Right cardiac atrium (tissue), 5 donors: Measurements from ENCODE around the gene ITGAX. TPM values are rescaled to one million over a fixed set of nuclear protein-coding genes. Genes with fewer than 3 reads are reported as not detected.

Source experiments
- ATAC-seq, 2 donors: fragments of 200-7000 bp; cut with Tn5 transposase; one replicate each; pipeline versions ENCODE4 v1.8.0 to v1.9.1; 2020; ENCODE audit warnings: moderate library complexity in 2 of 2, mild to moderate bottlenecking in 1 of 2
- DNase-seq, 3 donors: peaks; one replicate each; pipeline ENCODE4 v3.0.0-alpha.2; 2020
- H3K27ac ChIP-seq: one replicate; pipeline ENCODE4 v1.5.1; 2013; ENCODE audit warnings: mild to moderate bottlenecking, low read length, control low read depth, moderate library complexity
- H3K27me3 ChIP-seq: one replicate; pipeline ENCODE4 v1.6.1; 2013; ENCODE audit not compliant: control insufficient read depth, insufficient read depth
- H3K4me1 ChIP-seq: one replicate; pipeline ENCODE4 v1.6.1; 2013; ENCODE audit warnings: low read length; ENCODE audit not compliant: control insufficient read depth, insufficient read depth
- H3K4me3 ChIP-seq: one replicate; pipeline ENCODE4 v1.5.1; 2013; ENCODE audit warnings: low read length, control low read depth
- H3K9me3 ChIP-seq: one replicate; pipeline ENCODE4 v1.6.1; 2013; ENCODE audit warnings: low read length; ENCODE audit not compliant: control insufficient read depth
- WGBS: extraction: QIAGEN DNeasy Blood & Tissue Kit; methylation state at CpG from one replicate; pipeline ENCODE4 v1.1.7; 2013; 5-methylcytosine and 5-hydroxymethylcytosine counted together
- intact Hi-C, 4 donors: fragments of 100-400 bp; cut with DNase I; formaldehyde crosslinking; loops; one replicate each; pipeline versions ENCODE4 v1.11.0 to v1.14.0; 2022 to 2023
- polyA plus RNA-seq: library from polyadenylated mRNA; stranded (reverse); fragments of 200-250 nt; gene quantifications from one replicate; pipeline ENCODE4 v1.2.3, GENCODE V29; 2013
- total RNA-seq, 4 donors: library from RNA; stranded (reverse); fragmentation: NEBNext Ultra II Directional; extraction: Animal tissue kit (Norgen Biotek cat#: 25700); gene quantifications; one replicate each; pipeline ENCODE4 v1.2.1, GENCODE V29; 2021
- donor health status: healthy with polysubstance abuse.
- donor health status: DM: no; HTN: yes; CAD: no.
- donor health status: DM: no; HTN: no; CAD: no.
- donor health status: DM: no; HTN: yes; CAD: no; lungs with severe emphysema.
- donor health status: DM: yes; HTN: yes; CAD: no.

ITGAX gene
- total and polyA plus RNA-seq, 5 donors, result 1.1 to 2.1 (median 1.8) TPM

DNA sequence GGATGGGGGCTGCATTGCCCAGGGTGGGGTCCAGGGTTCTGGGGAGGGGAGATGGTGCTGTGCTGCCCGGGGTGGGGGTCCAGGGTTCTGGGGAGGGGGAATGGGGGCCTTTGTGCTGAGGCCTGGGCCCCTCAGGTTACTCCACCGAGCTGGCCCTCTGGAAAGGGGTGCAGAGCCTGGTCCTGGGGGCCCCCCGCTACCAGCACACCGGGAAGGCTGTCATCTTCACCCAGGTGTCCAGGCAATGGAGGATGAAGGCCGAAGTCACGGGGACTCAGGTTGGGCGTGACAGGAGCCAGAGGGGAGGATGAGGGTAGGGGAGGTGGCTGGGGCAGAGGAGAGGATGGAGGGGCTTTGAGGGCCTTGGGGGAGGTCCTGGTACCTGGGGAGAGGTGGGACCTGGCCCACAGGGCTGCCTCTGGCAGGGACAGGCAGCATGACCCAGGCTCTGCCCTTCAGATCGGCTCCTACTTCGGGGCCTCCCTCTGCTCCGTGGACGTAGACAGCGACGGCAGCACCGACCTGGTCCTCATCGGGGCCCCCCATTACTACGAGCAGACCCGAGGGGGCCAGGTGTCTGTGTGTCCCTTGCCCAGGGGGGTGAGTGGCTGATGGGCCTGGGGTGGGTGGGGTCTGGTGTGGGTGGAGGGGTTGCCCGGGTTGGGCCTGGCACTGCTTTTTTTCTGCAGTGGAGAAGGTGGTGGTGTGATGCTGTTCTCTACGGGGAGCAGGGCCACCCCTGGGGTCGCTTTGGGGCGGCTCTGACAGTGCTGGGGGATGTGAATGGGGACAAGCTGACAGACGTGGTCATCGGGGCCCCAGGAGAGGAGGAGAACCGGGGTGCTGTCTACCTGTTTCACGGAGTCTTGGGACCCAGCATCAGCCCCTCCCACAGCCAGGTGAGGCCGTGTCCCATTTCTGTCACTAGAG, 7.8 kb downstream of the ITGAX start:
- no peak overlapping the region for H3K27ac ChIP-seq
- ATAC-seq (peak in 1 of 2 donors; percentile 40), DNase-seq (no peak)
- H3K4me1 ChIP-seq, result no peaks in the 10 kb centered on the region
- intact Hi-C loops, result no loop called here
- H3K4me3 ChIP-seq, result no peak overlapping the region
- WGBS, result 82% methylated on average over 26 of the region's 26 CpGs
- H3K27me3 ChIP-seq, result no peaks in the 10 kb centered on the region
- H3K9me3 ChIP-seq, result no peaks in the 10 kb centered on the region

DNA sequence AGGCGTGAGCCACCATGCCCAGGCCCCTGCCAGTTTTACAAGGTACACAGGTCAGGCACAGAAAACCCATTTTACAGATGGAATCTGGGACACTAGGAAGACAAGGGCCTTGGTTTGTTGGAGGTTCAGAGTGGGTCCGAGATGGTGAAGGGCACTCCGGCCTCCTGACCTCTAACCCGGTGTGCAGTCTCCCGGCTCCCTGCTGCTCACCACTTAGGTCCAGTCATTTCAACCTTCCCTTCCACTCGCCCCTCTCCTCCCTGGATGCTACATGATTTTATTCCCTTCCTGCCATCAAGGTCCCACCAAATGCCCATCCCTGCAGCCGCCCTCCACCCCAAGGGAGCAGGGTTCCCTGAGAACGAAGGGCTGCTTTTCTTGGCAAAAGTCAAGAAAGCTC, 8.7 kb downstream of the ITGAX start:
- H3K27ac ChIP-seq, result no peak overlapping the region
- intact Hi-C loops, result no loop called here
- ATAC-seq (no peak), DNase-seq (no peak)
- no peak overlapping the region for H3K4me3 ChIP-seq
- H3K27me3 ChIP-seq, result no peaks in the 10 kb centered on the region
- 86% methylated on average over 8 of the region's 8 CpGs for WGBS
- no peaks in the 10 kb centered on the region for H3K9me3 ChIP-seq
- H3K4me1 ChIP-seq, result no peaks in the 10 kb centered on the region

DNA sequence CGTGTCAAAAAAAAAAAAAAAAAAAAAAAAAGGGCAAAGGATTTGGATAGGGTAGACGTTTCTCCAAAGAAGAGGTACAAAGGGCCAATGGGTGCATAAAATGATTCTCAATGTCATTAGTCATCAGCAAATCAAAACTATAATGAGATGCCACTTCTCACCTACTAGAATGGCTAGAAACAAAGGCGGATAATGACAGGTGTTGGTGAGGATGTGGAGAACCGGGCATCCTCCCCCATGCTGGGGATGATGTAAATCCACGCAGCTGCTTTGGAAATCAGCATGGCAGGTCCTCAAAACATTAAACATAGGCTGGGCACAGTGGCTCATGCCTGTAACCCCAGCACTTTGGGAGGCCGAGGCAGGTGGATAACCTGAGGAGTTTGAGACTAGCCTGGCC, 9.4 kb downstream of the ITGAX start:
- Histone ChIP-seq H3K4me3 (no peak overlapping the region), H3K9me3 (no peaks in the 10 kb centered on the region), H3K4me1 (no peaks in the 10 kb centered on the region), H3K27me3 (no peaks in the 10 kb centered on the region), H3K27ac (no peak overlapping the region)
- ATAC-seq (no peak), DNase-seq (no peak)
- WGBS, result 78% methylated on average over 6 of the region's 6 CpGs
- intact Hi-C loops, result no loop called here

DNA sequence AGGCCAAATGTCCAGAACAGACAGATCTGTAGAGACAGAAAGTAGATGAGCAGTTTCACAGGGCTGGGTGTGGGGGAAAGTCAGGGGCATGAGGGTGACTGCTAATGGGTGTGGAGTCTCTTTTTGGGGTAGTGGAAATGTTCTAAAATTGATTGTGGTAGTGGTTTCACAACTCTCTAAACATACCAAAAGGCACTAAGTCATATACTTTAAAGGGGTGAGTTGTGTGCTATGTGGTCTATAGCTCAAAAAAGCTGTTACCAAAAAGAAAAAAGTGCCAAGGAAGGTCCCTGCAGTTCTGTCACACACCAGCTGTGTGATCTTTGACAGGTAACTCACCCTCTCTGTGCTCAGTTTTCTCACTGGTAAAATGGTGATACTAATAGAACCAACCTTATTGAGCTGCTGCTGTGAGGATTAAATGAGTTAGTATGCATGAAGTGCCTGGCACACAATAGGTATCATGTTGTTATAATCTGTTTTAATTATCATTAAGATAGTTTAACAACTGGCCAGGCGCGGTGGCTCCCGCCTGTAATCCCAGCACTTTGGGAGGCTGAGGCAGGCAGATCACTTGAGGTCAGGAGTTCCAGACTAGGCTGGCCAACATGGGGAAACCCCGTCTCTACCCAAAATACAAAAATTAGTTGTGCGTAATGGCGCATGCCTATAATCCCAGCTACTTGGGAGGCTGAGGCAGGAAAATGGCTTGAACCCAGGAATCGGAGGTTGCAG, 10.3 kb downstream of the ITGAX start:
- no peaks in the 10 kb centered on the region for H3K27me3 ChIP-seq
- no peak for ATAC-seq
- WGBS, result 87% methylated on average over 7 of the region's 7 CpGs
- intact Hi-C loops, result no loop called here
- H3K9me3 ChIP-seq, result no peaks in the 10 kb centered on the region
- DNase-seq, result no peak
- H3K27ac ChIP-seq, result no peak overlapping the region
- no peaks in the 10 kb centered on the region for H3K4me1 ChIP-seq
- no peak overlapping the region for H3K4me3 ChIP-seq

DNA sequence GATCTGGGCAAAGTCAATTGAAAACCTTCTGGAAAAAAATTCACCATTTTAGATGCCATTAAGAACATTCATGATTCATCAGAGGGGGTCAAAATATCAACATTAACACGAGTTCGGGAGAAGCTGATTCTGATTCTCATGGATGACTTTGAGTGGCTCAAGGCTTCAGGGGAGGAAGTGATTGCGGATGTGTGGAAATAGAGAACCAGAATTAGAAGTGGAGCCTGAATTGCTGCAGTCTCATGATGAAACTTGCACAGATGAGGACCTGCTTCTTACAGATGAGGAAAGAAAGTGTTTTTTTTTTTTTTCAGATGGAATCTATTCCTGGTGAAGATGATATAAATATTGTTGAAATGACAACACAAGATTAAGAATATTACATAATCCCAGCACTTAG, 12.9 kb downstream of the ITGAX start:
- DNase-seq (no peak), ATAC-seq (no peak)
- no peaks in the 10 kb centered on the region for H3K27me3 ChIP-seq
- no peak overlapping the region for H3K4me3 ChIP-seq
- H3K4me1 ChIP-seq, result no peaks in the 10 kb centered on the region
- 79% methylated on average over 3 of the region's 3 CpGs for WGBS
- intact Hi-C loops, result no loop called here
- no peak overlapping the region for H3K27ac ChIP-seq
- H3K9me3 ChIP-seq, result no peaks in the 10 kb centered on the region

DNA sequence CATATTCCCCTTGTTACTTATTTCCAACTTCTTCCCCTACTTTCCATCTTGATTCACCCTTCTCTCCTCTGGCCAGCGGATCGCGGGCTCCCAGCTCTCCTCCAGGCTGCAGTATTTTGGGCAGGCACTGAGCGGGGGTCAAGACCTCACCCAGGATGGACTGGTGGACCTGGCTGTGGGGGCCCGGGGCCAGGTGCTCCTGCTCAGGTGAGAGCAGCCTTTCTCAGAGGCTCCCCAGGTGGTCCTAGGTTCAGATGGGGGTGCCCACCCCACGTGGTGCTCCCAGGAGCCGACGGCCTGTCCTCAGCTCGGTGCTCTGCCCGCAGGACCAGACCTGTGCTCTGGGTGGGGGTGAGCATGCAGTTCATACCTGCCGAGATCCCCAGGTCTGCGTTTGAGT, 16.0 kb downstream of the ITGAX start:
- 87% methylated on average over 12 of the region's 12 CpGs for WGBS
- ATAC-seq (no peak), DNase-seq (no peak)
- Histone ChIP-seq H3K27me3 (no peaks in the 10 kb centered on the region), H3K4me3 (no peak overlapping the region), H3K27ac (no peak overlapping the region), H3K9me3 (no peaks in the 10 kb centered on the region), H3K4me1 (no peaks in the 10 kb centered on the region)
- intact Hi-C loops, result no loop called here

DNA sequence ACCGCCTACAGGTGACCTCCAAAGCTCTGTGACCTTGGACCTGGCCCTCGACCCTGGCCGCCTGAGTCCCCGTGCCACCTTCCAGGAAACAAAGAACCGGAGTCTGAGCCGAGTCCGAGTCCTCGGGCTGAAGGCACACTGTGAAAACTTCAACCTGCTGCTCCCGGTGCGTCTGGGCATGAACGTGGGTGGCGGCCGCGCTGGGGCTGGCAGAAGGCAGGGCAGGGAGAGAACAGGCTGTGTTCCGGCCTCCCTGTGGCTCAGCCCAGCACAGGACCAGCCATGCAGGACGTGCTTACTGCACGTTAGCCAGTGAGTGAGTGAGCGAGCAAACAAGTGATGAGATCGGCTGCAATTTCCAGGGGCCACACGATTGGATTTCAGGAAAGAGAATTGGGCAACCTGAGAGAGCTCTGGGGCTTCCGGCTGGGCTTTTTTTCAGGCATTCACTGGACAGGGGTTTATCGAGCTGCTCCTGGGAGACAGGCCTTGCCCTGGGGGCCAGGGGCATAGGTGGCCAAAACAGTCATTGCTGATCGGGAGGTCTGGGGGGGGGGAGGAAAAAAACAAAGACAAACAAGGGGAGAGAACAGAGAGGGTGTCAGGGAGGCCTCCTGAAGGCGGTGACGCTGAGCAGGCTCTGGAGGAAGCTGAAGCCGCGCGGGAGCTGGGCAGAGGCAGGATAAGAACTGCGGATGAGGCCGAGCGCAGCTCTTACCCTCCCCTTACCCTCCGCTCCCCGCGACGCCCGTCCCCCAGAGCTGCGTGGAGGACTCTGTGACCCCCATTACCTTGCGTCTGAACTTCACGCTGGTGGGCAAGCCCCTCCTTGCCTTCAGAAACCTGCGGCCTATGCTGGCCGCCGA, 16.9 kb downstream of the ITGAX start:
- H3K27ac ChIP-seq, result no peak overlapping the region
- no peak overlapping the region for H3K4me3 ChIP-seq
- no peak for DNase-seq
- intact Hi-C loops, result no loop called here
- H3K27me3 ChIP-seq, result no peaks in the 10 kb centered on the region
- WGBS, result 76% methylated on average over 42 of the region's 42 CpGs
- ATAC-seq, result no peak
- H3K4me1 ChIP-seq, result no peaks in the 10 kb centered on the region
- no peaks in the 10 kb centered on the region for H3K9me3 ChIP-seq

DNA sequence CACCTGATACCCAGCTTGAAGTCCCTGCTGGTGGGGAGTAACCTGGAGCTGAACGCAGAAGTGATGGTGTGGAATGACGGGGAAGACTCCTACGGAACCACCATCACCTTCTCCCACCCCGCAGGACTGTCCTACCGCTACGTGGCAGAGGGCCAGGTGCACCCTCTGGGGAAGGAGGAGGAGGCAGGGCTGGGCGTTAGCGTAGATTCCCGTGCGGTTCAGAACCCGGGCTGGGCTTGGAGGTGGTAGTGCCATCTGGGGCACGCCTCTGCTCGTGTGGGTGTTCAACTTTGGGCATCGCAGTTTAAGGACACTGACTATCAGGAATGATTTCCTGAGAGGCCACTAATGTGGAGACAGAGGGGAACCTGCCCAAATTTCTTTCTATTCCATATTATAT, 18.3 kb downstream of the ITGAX start:
- WGBS, result 83% methylated on average over 14 of the region's 14 CpGs
- no peaks in the 10 kb centered on the region for H3K27me3 ChIP-seq
- intact Hi-C loops, result no loop called here
- no peaks in the 10 kb centered on the region for H3K9me3 ChIP-seq
- no peak overlapping the region for H3K4me3 ChIP-seq
- no peaks in the 10 kb centered on the region for H3K4me1 ChIP-seq
- ATAC-seq (no peak), DNase-seq (no peak)
- H3K27ac ChIP-seq, result no peak overlapping the region

DNA sequence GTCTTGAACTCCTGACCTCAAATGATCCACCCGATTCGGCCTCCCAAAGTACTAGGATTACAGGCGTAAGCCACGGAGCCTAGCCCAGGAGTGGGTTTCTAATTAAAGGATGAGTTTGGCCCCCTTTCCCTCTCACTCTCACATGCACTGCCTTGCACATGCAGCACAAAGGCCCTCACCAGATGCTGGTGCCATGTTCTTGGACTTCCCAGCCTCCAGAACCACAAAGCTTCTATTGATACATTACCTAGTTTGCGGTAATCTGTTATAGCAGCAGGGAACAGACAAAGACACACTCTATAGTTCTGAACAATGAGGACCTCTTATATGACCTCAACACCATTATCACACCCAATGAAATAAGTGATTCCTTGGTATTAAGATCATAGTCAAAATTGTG, 20.3 kb downstream of the ITGAX start:
- Histone ChIP-seq H3K27ac (no peak overlapping the region), H3K9me3 (no peaks in the 10 kb centered on the region), H3K4me1 (no peaks in the 10 kb centered on the region), H3K4me3 (no peak overlapping the region), H3K27me3 (no peaks in the 10 kb centered on the region)
- DNase-seq, result no peak
- intact Hi-C loops, result no loop called here
- ATAC-seq, result no peak
- 94% methylated on average over 5 of the region's 5 CpGs for WGBS

DNA sequence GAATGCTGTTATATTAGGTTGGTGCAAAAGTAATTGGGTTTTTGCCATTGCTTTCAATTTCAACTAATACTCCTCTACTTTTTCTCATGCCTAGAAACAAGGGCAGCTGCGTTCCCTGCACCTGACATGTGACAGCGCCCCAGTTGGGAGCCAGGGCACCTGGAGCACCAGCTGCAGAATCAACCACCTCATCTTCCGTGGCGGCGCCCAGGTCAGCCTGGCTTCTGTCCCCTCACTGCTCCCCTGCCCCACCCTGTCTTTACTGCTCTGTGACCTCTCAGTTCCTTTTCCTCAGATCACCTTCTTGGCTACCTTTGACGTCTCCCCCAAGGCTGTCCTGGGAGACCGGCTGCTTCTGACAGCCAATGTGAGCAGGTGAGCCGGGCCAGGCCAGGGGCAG, 21.7 kb downstream of the ITGAX start:
- Histone ChIP-seq H3K4me1 (no peaks in the 10 kb centered on the region), H3K27ac (no peak overlapping the region), H3K27me3 (no peaks in the 10 kb centered on the region), H3K4me3 (no peak overlapping the region), H3K9me3 (no peaks in the 10 kb centered on the region)
- no peak for DNase-seq
- 73% methylated on average over 8 of the region's 8 CpGs for WGBS
- intact Hi-C loops, result no loop called here
- no peak for ATAC-seq
